Stomach (tissue), 9 donors: ENCODE results near the gene WDR86. TPM values are rescaled to one million over a fixed set of nuclear protein-coding genes. Genes with fewer than 3 reads are reported as not detected.

Experiments
- DNase-seq, 2 donors: peaks; one replicate each; pipeline versions ENCODE4 v3.0.0 to v3.0.0-alpha.2; 2013 to 2019
- H3K27ac ChIP-seq, 5 donors: fragments of 200-600 bp in 4 of 5; sonication (generic) in 4 of 5; one replicate each; pipeline ENCODE4 v1.5.1; 2013 to 2019; ENCODE audit warnings: mild to moderate bottlenecking in 1 of 5, moderate library complexity in 1 of 5
- H3K27me3 ChIP-seq, 3 donors: fragments of 200-600 bp; sonication (generic); one replicate each; pipeline ENCODE4 v1.5.1; 2017 to 2019; ENCODE audit warnings: mixed run types in 1 of 3
- H3K36me3 ChIP-seq, 4 donors: fragments of 200-600 bp; sonication (generic); 1 replicate in 3 of 4; 2 replicates in 1 of 4; pipeline ENCODE4 v1.5.1; 2016 to 2019
- H3K4me1 ChIP-seq, 4 donors: fragments of 200-600 bp; sonication (generic); one replicate each; pipeline ENCODE4 v1.5.1; 2016 to 2019
- H3K4me3 ChIP-seq, 4 donors: fragments of 200-600 bp; sonication (generic) in 3 of 4; one replicate each; pipeline ENCODE4 v1.5.1; 2016 to 2019; ENCODE audit warnings: mild to moderate bottlenecking in 1 of 4
- H3K9me3 ChIP-seq, 4 donors: fragments of 200-600 bp; sonication (generic); one replicate each; pipeline ENCODE4 v1.5.1; 2016 to 2019
- EP300 ChIP-seq: sonication (generic); formaldehyde crosslinking; IDR thresholded peaks from one replicate; pipeline ENCODE4 v1.6.1; 2017; ENCODE audit warnings: antibody characterized with exemption
- POLR2A ChIP-seq, 4 donors: fragments of 450-650 bp; IDR thresholded peaks; one replicate each; pipeline ENCODE4 v1.6.1; 2016; ENCODE audit warnings: antibody characterized with exemption in 4 of 4, control low read depth in 2 of 4, mild to moderate bottlenecking in 1 of 4, moderate library complexity in 1 of 4
- POLR2AphosphoS5 ChIP-seq, 3 donors: sonication (generic); formaldehyde crosslinking; IDR thresholded peaks; one replicate each; pipeline ENCODE4 v1.6.1; 2016; ENCODE audit warnings: antibody characterized with exemption in 3 of 3
- WGBS, 5 donors: extraction: QIAGEN DNeasy Blood & Tissue Kit in 3 of 5; methylation state at CpG; one replicate each; pipeline versions ENCODE4 v1.1.5 to v1.1.7; 2013 to 2018; 5-methylcytosine and 5-hydroxymethylcytosine counted together
- intact Hi-C: fragments of 100-400 bp; cut with DNase I; formaldehyde crosslinking; loops from one replicate; pipeline ENCODE4 v1.15.1; 2023; ENCODE audit warnings: low total_unique reads
- polyA plus RNA-seq, 3 donors: library from polyadenylated mRNA; stranded (reverse); fragments of 200-250 nt; gene quantifications; one replicate each; pipeline ENCODE4 v1.2.3, GENCODE V29; 2013
- total RNA-seq, 5 donors: library from RNA; depleted of rRNA; stranded (reverse); fragments of >200 nt; gene quantifications; one replicate each; pipeline versions ENCODE4 v1.1.0 to v1.2.3, GENCODE V29; 2014 to 2016
- TF ChIP-seq, protein P1 (sequence below), 7 experiments: fragments of 450-650 bp in 4 of 7; fragments of 200-600 bp in 3 of 7; sonication (generic) in 3 of 7; IDR thresholded peaks; one replicate each; pipeline ENCODE4 v1.5.1; 2016 to 2019; ENCODE audit warnings: antibody characterized with exemption in 7 of 7, control low read depth in 2 of 7, mild to moderate bottlenecking in 1 of 7
- donor health status: healthy with polysubstance abuse.
- donor health status: Bipolar disorder and iron deficiency.
- donor health status: healthy.

Gene WDR86
- total and polyA plus RNA-seq, 8 donors, result 1.2 to 15.8 (median 5.2) TPM

- WGBS, 5 donors, result 89 to 95% (median 95%) methylated on average over 25 to 33 of the region's 33 CpGs
- intact Hi-C loops, result no loop called here
- Histone ChIP-seq H3K36me3 (peaks cover 54 to 87% (median 80%) of the 10 kb centered on the region in 4 donors), H3K4me1 (peaks cover 5 to 10% (median 8%) of the 10 kb centered on the region in 4 donors), H3K27me3 (peaks cover 0 to 10% (median 9%) of the 10 kb centered on the region in 3 donors), H3K4me3 (no peak overlapping the region), H3K27ac (no peak overlapping the region), H3K9me3 (no peaks in the 10 kb centered on the region)
- no peak for TF ChIP-seq POLR2AphosphoS5 (IDR thresholded peaks at IDR 0.05)
- TF ChIP-seq, protein P1, sequence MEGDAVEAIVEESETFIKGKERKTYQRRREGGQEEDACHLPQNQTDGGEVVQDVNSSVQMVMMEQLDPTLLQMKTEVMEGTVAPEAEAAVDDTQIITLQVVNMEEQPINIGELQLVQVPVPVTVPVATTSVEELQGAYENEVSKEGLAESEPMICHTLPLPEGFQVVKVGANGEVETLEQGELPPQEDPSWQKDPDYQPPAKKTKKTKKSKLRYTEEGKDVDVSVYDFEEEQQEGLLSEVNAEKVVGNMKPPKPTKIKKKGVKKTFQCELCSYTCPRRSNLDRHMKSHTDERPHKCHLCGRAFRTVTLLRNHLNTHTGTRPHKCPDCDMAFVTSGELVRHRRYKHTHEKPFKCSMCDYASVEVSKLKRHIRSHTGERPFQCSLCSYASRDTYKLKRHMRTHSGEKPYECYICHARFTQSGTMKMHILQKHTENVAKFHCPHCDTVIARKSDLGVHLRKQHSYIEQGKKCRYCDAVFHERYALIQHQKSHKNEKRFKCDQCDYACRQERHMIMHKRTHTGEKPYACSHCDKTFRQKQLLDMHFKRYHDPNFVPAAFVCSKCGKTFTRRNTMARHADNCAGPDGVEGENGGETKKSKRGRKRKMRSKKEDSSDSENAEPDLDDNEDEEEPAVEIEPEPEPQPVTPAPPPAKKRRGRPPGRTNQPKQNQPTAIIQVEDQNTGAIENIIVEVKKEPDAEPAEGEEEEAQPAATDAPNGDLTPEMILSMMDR (IDR thresholded peaks at IDR 0.05), result no peak
- no peak for TF ChIP-seq EP300
- TF ChIP-seq POLR2A (IDR thresholded peaks at IDR 0.05), result no peak
- DNase-seq, result no peak
These were observed 33.5 kb downstream of the WDR86 start for GRCh38 chr7:151376218-151376902.

GRCh38 chr7:151375530-151376217, 34.2 kb downstream of the WDR86 start:
- WGBS, 5 donors, result 83 to 89% (median 86%) methylated on average over 3 to 10 of the region's 10 CpGs
- TF ChIP-seq POLR2AphosphoS5 (IDR thresholded peaks at IDR 0.05) (no peak), POLR2A (IDR thresholded peaks at IDR 0.05) (no peak), EP300 (no peak)
- TF ChIP-seq, protein P1 (IDR thresholded peaks at IDR 0.05), result no peak
- no peak for DNase-seq
- no peak overlapping the region for H3K4me3 ChIP-seq
- H3K27me3 ChIP-seq, result peaks cover 0 to 3% (median 2%) of the 10 kb centered on the region in 3 donors
- peaks cover 56 to 93% (median 87%) of the 10 kb centered on the region in 4 donors for H3K36me3 ChIP-seq
- intact Hi-C loops, result no loop called here
- H3K27ac ChIP-seq, result no peak overlapping the region
- no peaks in the 10 kb centered on the region for H3K9me3 ChIP-seq
- peaks cover 0 to 3% (median 1%) of the 10 kb centered on the region in 4 donors for H3K4me1 ChIP-seq

GRCh38 chr7:151374726-151375125, 35.1 kb downstream of the WDR86 start:
- no peak for DNase-seq
- intact Hi-C loops, result no loop called here
- Histone ChIP-seq H3K27ac (no peak overlapping the region), H3K4me1 (no peaks in the 10 kb centered on the region), H3K36me3 (peaks cover 59 to 97% (median 93%) of the 10 kb centered on the region in 4 donors), H3K4me3 (no peak overlapping the region), H3K27me3 (no peaks in the 10 kb centered on the region), H3K9me3 (no peaks in the 10 kb centered on the region)
- TF ChIP-seq POLR2A (IDR thresholded peaks at IDR 0.05) (no peak), POLR2AphosphoS5 (IDR thresholded peaks at IDR 0.05) (no peak), EP300 (no peak)
- TF ChIP-seq, protein P1 (IDR thresholded peaks at IDR 0.05), result no peak
- 78 to 90% (median 83%) methylated on average over 15 of the region's 15 CpGs for WGBS, 5 donors

- intact Hi-C loops, result no loop called here
- no peak for DNase-seq
- no peak overlapping the region for H3K27ac ChIP-seq
- H3K4me3 ChIP-seq, result no peak overlapping the region
- peaks cover 59 to 99% (median 96%) of the 10 kb centered on the region in 4 donors for H3K36me3 ChIP-seq
- no peaks in the 10 kb centered on the region for H3K4me1 ChIP-seq
- TF ChIP-seq, protein P1 (IDR thresholded peaks at IDR 0.05), result no peak
- TF ChIP-seq EP300, result no peak
- TF ChIP-seq POLR2A (IDR thresholded peaks at IDR 0.05), result no peak
- no peak for TF ChIP-seq POLR2AphosphoS5 (IDR thresholded peaks at IDR 0.05)
- 86 to 93% (median 89%) methylated on average over 12 to 15 of the region's 15 CpGs for WGBS, 5 donors
- H3K27me3 ChIP-seq, result no peaks in the 10 kb centered on the region
- H3K9me3 ChIP-seq, result no peaks in the 10 kb centered on the region
These were observed 35.7 kb downstream of the WDR86 start for GRCh38 chr7:151374139-151374538.
